ENCODE data around the gene FANCB.

Gene FANCB

DNA sequence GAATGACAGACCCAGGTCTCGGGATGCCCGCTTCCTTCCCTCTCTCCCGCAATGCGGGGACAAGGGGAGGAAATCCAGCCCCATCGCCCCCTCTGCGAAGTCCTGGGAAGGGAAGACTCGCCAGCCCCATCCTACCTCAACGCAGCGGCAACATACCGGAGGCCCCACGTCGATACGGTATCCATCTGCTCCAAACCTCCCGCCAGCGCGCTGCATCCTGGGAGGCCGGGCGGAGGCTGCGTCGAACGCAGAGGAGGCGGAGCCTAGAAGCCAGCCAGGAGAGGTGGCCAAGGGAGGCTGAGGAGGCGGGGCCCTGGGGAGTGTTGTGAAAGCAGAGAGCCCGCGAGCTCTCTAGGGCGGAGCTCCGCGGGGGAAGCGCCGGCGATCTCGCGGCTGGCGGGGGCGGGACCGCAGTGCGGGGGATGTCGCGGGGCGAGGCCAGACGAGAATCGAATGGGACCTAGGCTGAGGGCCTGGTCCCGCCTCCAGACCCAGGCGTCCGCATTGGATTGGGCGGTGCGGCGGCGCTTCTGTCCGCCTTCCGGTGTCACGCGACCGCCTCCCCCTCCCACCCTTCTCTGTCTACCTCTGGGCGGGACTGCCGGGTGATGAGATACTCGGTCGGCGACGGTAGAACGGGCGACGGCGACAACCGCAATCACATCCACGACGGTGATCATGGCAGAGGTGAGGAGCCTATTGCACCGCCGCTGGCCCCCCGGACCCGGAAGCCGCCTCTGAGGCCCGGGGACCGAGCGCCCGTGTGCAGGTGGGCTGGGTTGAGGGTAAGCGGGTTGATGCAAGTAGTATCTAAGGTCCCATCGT is at the start of gene FANCB, which contains the start of gene MOSPD2:
TSS of gene FANCB (minus strand) at position 219 of the 825 bp plus-strand sequence. CDS start 7,559 bp downstream, outside the sequence.
TSS of gene MOSPD2 (plus strand) at position 571 of the 825 bp plus-strand sequence. CDS start at position 679, 108 bp downstream.
- DNase-seq: peak; percentile 66

DNA sequence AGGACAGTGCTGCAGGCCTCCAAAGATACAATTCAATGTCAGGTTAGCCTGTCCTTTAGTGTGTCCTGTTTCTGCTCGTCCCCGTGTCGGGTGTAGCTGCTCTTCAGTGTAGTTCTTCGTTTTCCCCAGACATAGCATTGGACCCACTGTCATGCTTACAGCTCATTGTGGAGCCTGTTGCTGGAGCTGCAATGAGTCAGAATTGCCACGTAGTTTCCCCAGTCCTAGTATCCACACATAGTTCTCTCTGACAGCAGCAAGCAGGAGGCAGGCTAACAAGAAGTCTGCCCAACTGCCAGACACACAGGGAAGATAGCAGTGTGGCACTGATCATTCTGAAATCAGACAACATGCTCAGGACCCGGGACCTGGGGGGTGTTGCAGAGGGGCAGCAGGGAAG is 49.6 kb upstream of the FANCB start:
- no peak for DNase-seq

DNA sequence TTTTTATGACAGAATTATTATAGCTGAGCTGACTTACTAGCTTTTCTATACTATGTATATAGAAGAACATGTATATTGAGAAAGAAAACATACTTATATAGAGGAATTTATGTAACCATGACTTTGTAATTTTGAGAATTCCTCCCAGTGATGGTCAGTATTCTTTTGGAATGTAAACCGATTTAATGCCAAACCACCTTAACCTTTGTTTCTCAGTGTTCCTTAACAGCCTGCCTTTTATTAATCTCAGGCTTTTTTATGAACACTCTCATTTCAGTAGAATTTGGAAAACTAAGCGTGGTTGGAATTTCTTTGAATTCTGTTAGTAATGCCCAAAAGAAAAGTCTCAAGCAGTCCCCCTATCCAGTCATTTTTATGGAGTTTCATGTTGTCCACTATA is 47.3 kb upstream of the FANCB start:
- no peak for DNase-seq

DNA sequence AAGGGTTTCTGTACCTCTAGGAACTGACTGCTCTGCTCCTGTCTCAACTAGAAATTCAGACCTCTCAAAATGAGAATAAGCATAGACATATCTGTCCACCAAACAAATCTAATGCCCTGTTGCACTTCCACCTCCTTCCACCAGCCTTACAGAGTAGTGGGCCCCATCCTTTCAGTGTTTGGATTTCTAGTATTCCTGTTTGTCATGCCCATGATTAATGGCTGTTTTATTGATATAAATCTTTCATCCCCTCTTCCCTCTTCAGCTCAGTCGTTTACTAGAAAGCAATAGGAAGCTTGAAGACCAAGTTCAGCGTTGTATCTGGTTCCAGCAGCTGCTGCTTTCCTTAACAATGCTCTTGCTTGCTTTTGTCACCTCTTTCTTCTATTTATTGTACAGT is 46.5 kb upstream of the FANCB start:
- no peak for DNase-seq

GRCh38 chrX:14916017-14916674 is 43.3 kb upstream of the FANCB start:
- no peak for DNase-seq

DNA sequence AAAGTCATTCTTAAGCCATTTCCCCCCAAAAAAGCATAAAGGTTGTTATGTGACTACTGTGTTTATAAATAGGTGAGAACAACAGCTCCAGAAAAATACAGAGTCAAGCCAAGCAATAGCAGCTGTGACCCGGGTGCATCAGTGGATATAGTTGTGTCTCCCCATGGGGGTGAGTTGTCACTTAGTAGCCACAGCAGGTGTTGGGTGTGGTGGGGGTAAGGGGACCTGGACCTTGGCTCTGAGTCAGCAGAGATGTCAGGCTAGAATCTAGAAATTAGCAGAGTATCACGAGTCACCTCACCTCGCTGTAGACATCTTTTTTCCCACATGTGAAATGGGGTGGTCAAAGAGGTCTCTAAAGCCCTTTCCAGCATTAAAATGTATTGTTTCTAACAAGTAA is 42.7 kb upstream of the FANCB start:
- no peak for DNase-seq

GRCh38 chrX:14913241-14913640 is 40.4 kb upstream of the FANCB start:
- DNase-seq: no peak

GRCh38 chrX:14903891-14904290 is 31.0 kb upstream of the FANCB start:
- DNase-seq: no peak

DNA sequence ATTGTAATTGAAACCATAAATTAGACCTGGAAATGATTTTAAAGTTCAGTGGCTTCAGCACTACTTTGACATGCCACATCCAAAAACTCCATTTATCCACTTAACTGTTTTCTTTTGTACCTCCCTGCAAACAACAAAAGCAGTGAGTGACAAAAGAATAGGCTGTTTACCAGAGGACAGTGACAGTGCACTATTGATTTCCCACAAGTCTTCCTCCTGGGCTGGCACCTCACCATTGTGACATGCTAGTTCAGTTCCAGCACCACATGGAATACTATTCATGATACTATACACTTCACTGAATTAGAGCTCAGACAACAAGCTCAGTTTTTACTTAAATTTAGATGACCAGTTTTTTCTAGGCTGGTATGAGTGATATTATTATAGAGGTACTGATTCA is 29.7 kb upstream of the FANCB start:
- DNase-seq: no peak

DNA sequence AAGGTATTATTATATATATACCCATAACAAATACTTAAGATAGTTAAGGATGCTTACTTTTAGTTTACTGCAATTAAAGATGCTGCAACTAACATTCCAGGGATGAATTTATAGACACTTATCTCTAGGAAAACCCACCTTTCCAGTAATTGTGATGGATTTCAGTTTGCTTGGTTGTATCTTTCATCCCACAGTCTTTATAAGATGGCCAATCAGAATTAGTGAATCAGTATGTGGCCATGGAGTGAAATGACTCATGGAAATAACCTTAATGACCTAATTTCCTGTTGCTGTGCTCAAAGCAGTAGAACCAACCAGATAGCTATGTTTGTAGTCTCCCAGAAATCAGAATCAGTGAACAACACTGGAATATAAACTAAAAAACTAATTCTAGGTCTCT is 26.7 kb upstream of the FANCB start:
- no peak for DNase-seq

DNA sequence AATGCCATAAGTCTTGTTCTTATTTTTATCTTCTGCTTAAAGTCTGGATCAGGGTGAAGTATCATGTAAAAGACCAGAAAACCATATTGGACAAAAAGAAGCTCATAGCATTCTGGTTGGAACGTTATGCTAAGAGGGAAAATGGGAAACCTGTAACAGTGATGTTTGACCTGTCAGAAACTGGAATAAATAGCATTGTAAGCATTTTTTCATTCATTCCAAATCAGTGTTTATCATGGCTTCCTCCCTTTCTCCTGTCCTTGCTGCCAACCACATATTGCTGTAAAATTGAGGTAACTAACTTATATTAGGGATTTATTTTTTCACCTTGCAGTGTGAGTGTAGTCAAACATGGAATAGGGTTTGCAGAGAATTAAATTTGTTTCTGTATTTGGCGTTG is 24.2 kb upstream of the FANCB start:
- no peak for DNase-seq

GRCh38 chrX:14896273-14896672 is 23.4 kb upstream of the FANCB start:
- DNase-seq: no peak

DNA sequence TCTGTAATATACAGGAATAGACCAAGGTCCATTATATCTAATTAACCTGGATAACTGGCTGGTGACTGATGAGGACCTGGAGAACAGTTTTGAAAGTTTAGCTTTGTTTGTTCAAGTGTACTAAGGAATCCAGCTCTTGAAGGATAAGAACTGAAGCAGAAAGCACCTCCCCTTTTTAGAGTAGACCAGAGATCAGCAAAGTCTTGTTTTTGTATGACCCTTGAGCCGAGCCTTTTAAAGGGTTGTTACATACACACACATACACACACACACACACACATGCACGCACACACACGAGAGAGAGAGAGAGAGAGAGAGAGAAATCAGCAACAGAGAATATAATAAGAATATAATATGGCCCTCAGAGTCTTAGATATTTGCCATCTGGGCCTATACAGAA is 13.4 kb upstream of the FANCB start:
- DNase-seq: no peak

- no peak for DNase-seq
Measured at GRCh38 chrX:14884714-14885113, 11.8 kb upstream of the FANCB start.

DNA sequence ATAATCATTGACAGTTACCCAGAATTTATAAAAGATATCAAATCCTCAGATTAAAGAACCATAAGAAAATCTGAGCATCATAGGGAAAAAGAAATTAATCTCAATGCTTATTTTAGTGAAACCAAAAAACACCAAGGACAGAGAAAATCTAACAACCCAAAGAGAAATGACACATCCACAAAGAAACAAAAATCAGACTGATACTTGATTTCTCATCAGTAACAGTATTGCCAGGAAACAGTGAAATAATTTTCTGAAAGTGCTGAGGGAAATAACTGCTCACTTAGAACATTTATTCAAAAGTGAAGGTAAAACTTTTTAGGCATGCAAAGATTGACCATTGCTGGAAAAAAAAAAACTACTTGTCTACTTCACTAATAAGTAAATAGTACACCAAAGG is 11.0 kb upstream of the FANCB start:
- DNase-seq: no peak

DNA sequence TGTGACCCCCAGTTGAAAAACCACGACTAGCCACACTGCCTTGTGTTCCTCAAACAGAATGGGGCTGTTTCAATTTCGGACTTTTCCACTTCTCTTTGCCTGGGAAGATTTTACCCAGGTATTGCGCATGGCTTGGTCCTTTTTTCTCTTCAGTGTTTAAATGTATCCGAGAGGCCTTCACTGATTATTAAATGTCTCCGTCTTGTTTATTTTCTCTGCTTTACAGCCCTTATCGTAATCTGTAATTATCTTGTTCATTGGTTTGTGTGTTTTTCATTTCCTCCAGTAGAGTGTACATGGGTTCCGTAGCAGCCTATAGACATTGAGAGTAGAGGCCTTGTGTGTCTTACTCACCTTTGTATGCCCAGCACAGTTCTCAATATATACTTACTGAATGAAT is 2.8 kb upstream of the FANCB start:
- DNase-seq: peak; percentile 8

DNA sequence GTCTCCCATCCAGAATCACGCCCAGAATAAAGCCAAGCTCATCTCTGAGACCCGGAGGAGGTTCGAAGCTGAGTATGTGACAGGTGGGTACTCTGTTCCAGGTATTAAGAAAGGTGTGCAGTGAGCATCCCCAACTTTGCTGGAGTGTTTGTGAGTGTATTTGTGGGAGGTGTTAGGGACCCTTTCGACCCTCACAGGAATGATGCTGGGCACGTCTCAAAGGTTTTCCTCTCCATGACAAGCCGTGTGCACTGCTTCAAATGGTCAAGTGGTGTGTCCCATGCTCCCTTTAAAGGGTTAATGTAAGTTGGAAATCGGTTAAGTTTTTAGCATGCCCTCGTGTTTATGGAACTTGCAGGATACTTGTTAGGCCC is 794 bp upstream of the FANCB start:
- no peak for DNase-seq

DNA sequence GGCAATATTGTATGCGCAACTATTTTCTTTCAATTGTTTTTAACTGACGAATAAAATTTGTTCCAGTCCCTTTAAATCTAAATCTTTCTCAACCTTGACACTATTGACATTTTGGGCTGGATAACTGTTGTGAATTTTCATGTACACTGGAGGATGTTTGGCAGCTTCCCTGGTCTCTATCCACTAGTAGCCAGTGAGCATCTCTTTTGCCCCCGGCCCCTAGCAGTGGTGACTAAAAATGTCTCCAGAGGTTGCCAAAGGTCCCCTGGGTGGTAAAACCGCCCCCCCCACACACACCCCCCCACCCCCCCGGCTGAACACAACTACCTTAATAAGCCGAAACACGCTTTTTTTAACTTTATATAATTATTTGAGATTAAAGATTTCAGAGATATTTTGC is 514 bp downstream of the FANCB start:
- no peak for DNase-seq

DNA sequence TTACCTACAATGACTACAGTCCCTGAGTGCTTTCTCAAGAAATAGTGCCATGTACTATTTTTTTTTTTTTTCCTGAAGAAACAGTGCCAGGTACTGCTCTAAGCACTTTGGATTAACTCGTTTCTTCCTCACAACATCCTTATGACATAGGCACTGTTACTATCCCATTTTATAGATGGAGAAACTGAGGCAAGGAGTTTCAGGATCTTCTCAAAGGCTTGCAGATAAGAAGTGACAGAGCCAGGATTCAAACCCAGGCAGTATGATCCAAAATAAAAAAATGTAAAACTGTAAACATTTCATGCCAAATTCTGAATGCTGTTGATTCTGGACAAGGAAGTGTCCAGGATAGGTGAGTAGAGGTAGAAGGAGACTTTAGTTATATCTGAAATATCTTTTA is 1.1 kb downstream of the FANCB start:
- DNase-seq: no peak

GRCh38 chrX:14865201-14865600 is 7.7 kb downstream of the FANCB start:
- DNase-seq: no peak

DNA sequence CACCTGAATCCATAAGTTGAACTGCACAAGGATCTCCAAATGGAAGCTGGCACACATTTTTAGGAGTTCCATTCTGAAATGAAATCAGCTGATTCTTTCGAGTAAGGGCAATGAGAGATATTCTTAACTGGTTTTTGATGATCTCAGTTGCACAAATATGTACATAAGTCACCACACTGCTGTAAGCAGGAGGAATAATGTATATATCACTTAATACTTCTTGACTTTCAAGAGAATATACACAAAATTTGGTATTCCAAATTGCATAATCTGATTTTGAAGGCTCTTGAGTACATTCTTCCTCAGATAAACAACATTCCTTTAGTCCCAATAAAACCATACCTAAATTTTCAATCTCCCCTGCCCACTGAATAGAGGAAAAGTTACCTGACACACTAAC is 8.2 kb downstream of the FANCB start:
- no peak for DNase-seq

GRCh38 chrX:14851526-14851925 is 21.3 kb downstream of the FANCB start:
- DNase-seq: no peak

GRCh38 chrX:14843666-14844065 is 29.2 kb downstream of the FANCB start:
- DNase-seq: no peak

DNA sequence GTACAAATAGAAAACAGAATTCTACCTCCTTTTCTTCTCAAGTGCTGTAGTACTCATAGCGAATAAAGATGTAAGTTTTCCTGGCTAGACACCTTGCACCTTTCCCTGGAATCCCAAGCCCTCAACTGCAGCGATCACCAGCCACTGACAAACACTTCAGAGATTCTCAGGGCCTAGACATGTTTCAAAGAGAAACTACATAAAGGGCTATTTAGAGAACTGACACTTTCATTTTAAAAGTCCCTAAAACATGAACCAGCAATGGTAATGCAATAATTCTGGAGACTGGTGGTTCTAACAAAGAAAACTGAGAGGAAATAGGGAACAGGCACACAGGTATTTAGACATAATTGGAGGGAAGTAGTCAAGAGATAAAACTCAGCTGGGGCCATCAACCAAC is 35.7 kb downstream of the FANCB start:
- DNase-seq: no peak

- DNase-seq: no peak
Measured at GRCh38 chrX:14832586-14832985, 40.3 kb downstream of the FANCB start.

All from NCI-H2081 treated with DMSO at 0.1 percent for 48 hours (cell line).